ENCODE data around the gene MANBA.
"Not testable (repeated sequence)": the region's sequence is repeated elsewhere in the genome, so short reads cannot be mapped to it uniquely, and the experiment has no call there.

MANBA gene

DNA sequence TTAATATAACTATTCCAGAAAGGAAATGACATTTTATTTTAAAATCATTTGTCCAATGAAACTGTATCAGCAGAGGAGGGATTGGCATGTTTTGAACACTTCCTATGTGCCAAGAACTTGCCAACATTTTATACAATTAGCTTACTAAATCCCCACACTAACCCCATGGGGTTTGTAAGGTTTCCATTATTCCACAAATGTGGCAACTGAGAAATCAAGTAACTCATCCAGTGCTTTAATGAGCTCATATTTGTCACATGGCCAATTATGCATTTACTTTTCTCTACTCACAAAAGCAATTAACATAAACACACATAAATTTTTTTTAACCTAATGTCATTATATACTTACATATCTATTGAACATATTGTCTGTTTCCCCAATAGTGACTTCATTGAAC lies 37.3 kb downstream of the MANBA start:
- TF ChIP-seq, protein P1, sequence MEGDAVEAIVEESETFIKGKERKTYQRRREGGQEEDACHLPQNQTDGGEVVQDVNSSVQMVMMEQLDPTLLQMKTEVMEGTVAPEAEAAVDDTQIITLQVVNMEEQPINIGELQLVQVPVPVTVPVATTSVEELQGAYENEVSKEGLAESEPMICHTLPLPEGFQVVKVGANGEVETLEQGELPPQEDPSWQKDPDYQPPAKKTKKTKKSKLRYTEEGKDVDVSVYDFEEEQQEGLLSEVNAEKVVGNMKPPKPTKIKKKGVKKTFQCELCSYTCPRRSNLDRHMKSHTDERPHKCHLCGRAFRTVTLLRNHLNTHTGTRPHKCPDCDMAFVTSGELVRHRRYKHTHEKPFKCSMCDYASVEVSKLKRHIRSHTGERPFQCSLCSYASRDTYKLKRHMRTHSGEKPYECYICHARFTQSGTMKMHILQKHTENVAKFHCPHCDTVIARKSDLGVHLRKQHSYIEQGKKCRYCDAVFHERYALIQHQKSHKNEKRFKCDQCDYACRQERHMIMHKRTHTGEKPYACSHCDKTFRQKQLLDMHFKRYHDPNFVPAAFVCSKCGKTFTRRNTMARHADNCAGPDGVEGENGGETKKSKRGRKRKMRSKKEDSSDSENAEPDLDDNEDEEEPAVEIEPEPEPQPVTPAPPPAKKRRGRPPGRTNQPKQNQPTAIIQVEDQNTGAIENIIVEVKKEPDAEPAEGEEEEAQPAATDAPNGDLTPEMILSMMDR (IDR thresholded peaks at IDR 0.05; ENCODE audit: borderline replicate concordance, insufficient read depth, low read depth, low read length): no peak
- H3K4me3 ChIP-seq (ENCODE audit: low read depth, low read length): no peak overlapping the region

DNA sequence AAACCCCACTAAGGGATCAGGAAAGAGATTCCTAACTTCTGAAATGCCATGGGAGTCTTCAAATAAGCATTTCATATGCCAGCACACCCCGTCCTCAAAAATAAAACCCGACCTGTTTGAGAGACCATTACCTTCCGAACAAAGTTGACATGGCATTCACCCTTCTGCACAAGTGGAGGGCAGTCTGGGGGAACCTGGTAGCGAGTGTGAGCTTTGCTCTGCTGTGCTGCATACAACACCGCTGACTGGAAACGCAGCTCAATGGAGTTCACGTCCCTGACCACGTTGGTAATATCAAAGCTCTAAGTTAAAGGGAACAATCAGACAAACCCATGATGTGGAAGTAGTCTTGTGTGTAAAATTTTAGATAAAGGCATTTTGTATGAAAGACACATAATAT lies 38.0 kb downstream of the MANBA start:
- TF ChIP-seq, protein P1 (IDR thresholded peaks at IDR 0.05; ENCODE audit: borderline replicate concordance, insufficient read depth, low read depth, low read length): no peak
- H3K4me3 ChIP-seq (ENCODE audit: low read depth, low read length): no peak overlapping the region

DNA sequence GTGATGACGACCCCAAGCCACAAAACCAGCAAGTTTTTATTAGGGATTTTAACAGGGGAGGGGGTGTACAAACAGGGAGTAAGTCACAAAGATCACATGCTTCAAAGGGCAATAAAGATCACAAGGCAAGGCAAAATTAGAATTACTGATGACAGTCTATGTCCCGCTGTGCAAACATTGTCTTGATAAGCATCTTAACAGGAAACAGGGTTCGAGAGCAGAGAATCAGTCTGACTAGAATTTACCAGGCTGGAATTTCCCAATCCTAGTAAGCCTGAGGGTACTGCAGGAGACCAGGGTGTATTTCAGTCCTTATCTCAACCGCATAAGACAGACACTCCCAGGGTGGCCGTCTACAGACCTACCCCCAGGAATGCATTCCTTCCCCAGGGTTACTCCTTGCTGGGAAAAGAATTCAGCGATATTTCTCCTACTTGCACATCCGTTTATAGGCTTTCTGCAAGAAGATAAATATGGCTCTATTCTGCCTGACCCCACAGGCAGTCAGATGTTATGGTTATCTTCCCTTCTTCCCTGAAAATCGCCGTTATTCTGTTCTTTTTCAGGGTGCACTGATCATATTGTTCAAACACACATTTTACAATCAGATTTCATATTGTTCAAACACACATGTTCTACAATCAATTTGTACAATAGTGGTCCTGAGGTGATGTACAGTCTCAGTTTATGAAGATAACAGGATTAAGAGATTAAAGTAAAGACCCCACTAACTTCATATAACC lies 41.8 kb downstream of the MANBA start:
- H3K4me3 ChIP-seq (ENCODE audit: low read depth, low read length): not testable (repeated sequence)

DNA sequence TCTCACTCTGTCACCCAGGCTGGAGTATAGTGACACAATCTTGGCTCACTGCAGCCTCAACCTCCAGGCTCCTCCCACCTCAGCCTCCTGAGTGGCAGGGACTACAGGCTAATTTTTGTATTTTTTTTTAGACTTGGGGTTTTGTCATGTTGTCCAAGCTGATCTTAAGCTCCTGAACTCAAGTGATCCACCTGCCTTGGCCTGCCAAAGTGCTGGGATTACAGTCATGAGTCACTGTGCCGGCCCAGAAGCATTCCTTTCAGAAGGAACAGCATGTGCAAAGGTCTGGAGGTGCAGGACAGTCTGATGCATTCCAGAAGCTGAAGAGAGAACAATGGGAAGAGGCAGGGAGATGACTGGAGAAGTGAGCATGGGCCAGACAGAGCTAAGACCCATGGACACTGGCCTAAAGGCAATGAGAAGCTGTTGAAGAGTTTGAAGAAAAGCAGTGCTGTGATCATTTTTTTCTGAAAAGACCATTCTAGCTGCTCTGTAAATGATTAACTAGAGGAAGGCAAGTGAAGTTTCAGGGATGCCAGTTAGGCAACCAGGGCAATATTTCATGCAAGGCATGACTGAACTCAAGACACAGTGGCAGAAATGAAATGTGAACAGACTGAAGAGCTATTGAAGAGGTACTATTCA lies 43.2 kb downstream of the MANBA start:
- TF ChIP-seq, protein P1 (IDR thresholded peaks at IDR 0.05; ENCODE audit: borderline replicate concordance, insufficient read depth, low read depth, low read length): no peak
- H3K4me3 ChIP-seq (ENCODE audit: low read depth, low read length): no peak overlapping the region

DNA sequence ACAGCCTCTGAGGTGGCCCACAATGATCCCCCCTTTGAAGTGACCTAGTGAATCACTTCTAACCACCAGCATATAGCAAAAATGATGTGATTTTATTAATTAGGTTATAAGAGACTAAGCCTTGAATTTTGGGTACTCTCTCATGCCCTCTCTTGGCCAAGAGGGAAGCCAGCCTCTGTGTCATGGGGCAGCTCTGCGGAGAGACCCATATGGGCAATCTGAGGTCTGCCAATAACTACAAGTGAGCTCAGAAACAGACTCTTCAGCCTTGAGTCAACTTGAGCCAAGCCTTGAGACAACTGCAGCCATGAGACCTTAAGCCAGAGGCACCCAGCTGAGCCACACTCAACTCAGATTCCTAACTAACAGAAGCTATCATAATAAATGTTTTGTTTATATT lies 45.7 kb downstream of the MANBA start:
- TF ChIP-seq, protein P1 (IDR thresholded peaks at IDR 0.05; ENCODE audit: borderline replicate concordance, insufficient read depth, low read depth, low read length): no peak
- H3K4me3 ChIP-seq (ENCODE audit: low read depth, low read length): no peak overlapping the region

DNA sequence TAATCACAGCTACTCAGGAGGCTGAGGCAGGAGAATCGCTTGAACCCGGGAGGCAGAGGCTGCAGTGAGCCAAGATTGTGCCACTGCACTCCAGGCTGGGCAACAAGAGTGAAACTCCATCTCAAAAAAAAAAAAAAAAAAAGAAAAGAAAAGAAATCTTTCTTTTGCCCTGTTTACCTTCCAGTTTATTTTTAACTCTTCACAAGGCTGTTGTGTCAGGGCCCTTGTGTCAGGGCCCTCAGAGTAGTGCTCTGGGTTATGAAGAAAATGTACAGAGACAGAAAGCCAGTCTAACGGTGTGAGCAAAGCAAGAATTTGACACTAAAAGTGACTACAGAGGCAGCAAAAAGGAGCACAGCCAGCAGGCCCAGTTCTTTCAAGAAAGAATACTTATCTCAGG lies 47.0 kb downstream of the MANBA start:
- not testable (repeated sequence) for H3K4me3 ChIP-seq (ENCODE audit: low read depth, low read length)

DNA sequence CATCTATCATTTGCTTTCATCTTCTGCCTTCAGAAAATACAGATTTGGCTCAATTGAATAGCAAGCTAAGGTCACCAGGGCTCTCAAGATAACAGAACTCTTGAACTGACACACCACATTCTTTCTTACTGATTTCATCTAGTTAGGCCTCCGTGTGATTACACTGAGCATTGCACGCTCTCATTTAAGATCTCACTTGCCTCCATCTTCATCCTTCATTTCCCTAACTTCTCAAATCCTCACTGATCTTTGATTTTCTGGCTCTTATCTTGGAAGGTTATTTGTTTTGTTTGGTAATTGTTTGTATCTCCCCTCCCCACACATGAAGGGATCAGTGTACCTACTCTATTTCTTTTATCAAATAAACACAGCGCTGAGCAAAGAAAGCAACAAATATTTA lies 47.7 kb downstream of the MANBA start:
- no peak overlapping the region for H3K4me3 ChIP-seq (ENCODE audit: low read depth, low read length)
- TF ChIP-seq, protein P1 (IDR thresholded peaks at IDR 0.05; ENCODE audit: borderline replicate concordance, insufficient read depth, low read depth, low read length): no peak

DNA sequence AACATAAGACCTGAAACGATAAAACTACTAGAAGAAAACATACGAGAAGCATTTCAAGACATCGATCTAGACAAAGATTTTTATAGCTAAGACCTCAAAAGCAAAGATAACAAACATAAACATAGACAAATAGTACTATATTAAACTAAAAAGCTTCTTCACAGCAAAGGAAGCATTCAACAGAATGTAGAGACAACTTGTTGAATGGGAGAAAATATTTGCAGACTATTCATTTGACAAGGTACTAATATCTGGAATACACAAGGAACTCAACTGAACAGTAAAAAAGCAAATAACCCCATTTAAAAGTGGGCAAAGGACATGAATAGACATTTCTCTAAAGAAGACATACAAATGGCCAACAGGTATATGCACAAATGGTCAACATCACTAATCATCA lies 49.8 kb downstream of the MANBA start:
- no peak overlapping the region for H3K4me3 ChIP-seq (ENCODE audit: low read depth, low read length)
- TF ChIP-seq, protein P1 (IDR thresholded peaks at IDR 0.05; ENCODE audit: borderline replicate concordance, insufficient read depth, low read depth, low read length): no peak

DNA sequence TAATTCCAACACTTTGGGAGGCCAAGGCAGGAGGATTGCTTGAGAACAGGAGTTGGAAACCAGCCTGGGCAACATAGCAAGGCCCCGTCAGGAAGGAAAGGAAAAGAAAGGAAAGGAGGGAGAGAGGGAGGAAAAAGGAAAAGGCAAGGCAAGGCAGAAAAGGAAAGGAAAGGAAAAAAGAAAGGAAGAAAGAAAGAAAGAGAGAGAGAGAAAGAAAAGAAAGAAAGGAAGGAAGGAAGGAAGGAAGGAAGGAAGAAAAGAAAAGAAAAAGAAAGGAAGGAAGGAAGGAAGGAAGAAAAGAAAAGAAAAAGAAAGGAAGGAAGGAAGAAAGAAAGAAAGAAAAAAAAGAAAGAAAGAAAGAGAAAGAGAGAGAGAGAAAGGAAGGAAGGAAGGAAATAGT lies 51.7 kb downstream of the MANBA start:
- not testable (repeated sequence) for H3K4me3 ChIP-seq (ENCODE audit: low read depth, low read length)

All from GM12875 (cell line).